ENCODE results near the gene ERBB2. TPM values are rescaled to one million over a fixed set of nuclear protein-coding genes. Genes with fewer than 3 reads are reported as not detected.

ERBB2 gene
- total and polyA plus RNA-seq, 9 of the 15 experiments (the other 6 are each of a cell fraction or from before 2014, with no cell fraction given) = 0.74 to 5.6 (median 3.3) TPM

DNA sequence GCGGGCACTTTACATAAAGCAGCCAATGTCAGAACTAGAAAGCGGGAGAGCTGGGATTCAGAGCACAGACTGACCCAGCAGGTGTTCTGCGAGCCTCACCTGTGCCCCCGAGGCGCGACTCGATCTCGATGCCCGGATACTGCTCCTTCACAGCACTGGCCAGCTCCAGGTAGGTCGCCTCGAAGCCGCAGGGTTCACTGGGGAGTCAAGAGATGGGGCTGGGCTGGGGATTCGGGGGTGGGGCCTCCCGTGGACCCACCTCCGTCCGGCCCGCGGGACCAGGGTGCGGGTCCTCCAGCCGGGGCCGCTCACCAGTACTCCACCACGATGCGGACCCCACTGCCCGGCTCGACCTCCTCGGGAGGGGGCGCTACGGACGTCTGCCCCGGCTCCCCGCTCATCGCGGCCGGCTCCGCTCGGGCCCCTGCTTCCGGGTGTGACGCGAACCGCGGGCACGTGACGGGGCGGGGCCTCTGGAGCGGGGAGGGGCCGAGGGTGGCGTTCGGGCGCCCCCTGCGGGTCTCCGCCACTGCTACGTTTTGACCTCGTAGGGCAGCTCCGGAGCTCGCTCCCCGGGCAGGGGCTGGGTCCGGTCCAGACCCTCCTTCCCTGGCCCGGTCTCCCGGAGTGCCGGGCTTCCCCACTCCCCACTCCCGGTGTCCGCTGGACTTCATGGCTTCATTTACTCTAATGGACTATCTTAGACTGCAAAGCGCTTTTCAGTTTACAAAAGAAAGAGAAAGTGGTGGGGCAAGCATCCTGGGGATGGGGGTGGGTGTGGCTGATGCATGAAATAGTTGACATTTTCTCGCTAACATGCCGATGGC lies 30.4 kb downstream of the ERBB2 start, which contains the start of gene MIEN1 (continued):
- peak; percentile 27; the same call in 1 of the 2 replicates for TF ChIP-seq PML (IDR thresholded peaks at IDR 0.05; ENCODE audit: low read length)
- no peak for TF ChIP-seq BDP1 (IDR thresholded peaks at IDR 0.05; ENCODE audit: insufficient read depth, insufficient read length)
- TF ChIP-seq, protein P1, sequence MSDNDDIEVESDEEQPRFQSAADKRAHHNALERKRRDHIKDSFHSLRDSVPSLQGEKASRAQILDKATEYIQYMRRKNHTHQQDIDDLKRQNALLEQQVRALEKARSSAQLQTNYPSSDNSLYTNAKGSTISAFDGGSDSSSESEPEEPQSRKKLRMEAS (CRISPR knock-in tag; IDR thresholded peaks at IDR 0.05) = peak; percentile 48; the same call in 1 of the 2 replicates
- TF ChIP-seq KAT7 (CRISPR knock-in tag; IDR thresholded peaks at IDR 0.05; ENCODE audit: borderline replicate concordance) = peak; percentile 34; the same call in 1 of the 2 replicates
- TF ChIP-seq TAF1 (IDR thresholded peaks at IDR 0.05; ENCODE audit: control insufficient read depth, extremely low read depth, insufficient read depth, low read length, severe bottlenecking) = peak; percentile 72
- no peak for TF ChIP-seq NR2C2 (CRISPR knock-in tag; IDR thresholded peaks at IDR 0.05)
- TF ChIP-seq NR2C2 (tag; IDR thresholded peaks at IDR 0.05) = peak; percentile 87
- no peak for TF ChIP-seq ZC3H11A (IDR thresholded peaks at IDR 0.05; ENCODE audit: low read depth, low read length)
- no peak for TF ChIP-seq POU5F1 (IDR thresholded peaks at IDR 0.05; ENCODE audit: borderline replicate concordance, low read depth, low read length, partially characterized antibody)
- TF ChIP-seq, protein P2, sequence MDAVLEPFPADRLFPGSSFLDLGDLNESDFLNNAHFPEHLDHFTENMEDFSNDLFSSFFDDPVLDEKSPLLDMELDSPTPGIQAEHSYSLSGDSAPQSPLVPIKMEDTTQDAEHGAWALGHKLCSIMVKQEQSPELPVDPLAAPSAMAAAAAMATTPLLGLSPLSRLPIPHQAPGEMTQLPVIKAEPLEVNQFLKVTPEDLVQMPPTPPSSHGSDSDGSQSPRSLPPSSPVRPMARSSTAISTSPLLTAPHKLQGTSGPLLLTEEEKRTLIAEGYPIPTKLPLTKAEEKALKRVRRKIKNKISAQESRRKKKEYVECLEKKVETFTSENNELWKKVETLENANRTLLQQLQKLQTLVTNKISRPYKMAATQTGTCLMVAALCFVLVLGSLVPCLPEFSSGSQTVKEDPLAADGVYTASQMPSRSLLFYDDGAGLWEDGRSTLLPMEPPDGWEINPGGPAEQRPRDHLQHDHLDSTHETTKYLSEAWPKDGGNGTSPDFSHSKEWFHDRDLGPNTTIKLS (IDR thresholded peaks at IDR 0.05; ENCODE audit: borderline replicate concordance, low read depth) = no peak
- TF ChIP-seq PHF20 (IDR thresholded peaks at IDR 0.05; ENCODE audit: partially characterized antibody) = peak; percentile 85
- peak; percentile 85 to 96 for TF ChIP-seq MAZ (CRISPR knock-in tag; conservative IDR thresholded peaks at IDR 0.05 in 1 of 2, IDR thresholded peaks at IDR 0.05 in 1 of 2)
- TF ChIP-seq, protein P3, sequence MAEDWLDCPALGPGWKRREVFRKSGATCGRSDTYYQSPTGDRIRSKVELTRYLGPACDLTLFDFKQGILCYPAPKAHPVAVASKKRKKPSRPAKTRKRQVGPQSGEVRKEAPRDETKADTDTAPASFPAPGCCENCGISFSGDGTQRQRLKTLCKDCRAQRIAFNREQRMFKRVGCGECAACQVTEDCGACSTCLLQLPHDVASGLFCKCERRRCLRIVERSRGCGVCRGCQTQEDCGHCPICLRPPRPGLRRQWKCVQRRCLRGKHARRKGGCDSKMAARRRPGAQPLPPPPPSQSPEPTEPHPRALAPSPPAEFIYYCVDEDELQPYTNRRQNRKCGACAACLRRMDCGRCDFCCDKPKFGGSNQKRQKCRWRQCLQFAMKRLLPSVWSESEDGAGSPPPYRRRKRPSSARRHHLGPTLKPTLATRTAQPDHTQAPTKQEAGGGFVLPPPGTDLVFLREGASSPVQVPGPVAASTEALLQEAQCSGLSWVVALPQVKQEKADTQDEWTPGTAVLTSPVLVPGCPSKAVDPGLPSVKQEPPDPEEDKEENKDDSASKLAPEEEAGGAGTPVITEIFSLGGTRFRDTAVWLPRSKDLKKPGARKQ (CRISPR knock-in tag; IDR thresholded peaks at IDR 0.05) = no peak
- peak; percentile 76 for TF ChIP-seq GABPB1 (CRISPR knock-in tag; IDR thresholded peaks at IDR 0.05)
- peak; percentile 58; the same call in 1 of the 2 replicates for TF ChIP-seq HCFC1 (IDR thresholded peaks at IDR 0.05; ENCODE audit: low read depth, low read length)
- TF ChIP-seq EP400 (IDR thresholded peaks at IDR 0.05) = peak; percentile 75; the same call in 1 of the 2 replicates
- TF ChIP-seq, protein P4, sequence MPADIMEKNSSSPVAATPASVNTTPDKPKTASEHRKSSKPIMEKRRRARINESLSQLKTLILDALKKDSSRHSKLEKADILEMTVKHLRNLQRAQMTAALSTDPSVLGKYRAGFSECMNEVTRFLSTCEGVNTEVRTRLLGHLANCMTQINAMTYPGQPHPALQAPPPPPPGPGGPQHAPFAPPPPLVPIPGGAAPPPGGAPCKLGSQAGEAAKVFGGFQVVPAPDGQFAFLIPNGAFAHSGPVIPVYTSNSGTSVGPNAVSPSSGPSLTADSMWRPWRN (IDR thresholded peaks at IDR 0.05; ENCODE audit: low read depth) = no peak
- TF ChIP-seq CREB1 (IDR thresholded peaks at IDR 0.05) = peak; percentile 90
- TF ChIP-seq CREB1 (CRISPR knock-in tag; IDR thresholded peaks at IDR 0.05) = peak; percentile 90
- TF ChIP-seq MAFG (tag; conservative IDR thresholded peaks at IDR 0.05) = no peak
- TF ChIP-seq SOX6 (IDR thresholded peaks at IDR 0.05) = peak; percentile 49; the same call in 1 of the 2 replicates
